Stomach smooth muscle (tissue), 2 donors: ENCODE results near the gene NDUFA7.

ENCODE experiments used
- H3K27ac ChIP-seq: one replicate; pipeline ENCODE4 v1.7.0; 2013; ENCODE audit warnings: mild to moderate bottlenecking, low read length, inconsistent platforms
- H3K27me3 ChIP-seq, 2 donors: one replicate each; pipeline ENCODE4 v1.7.0; 2013; ENCODE audit warnings: low read length in 2 of 2; ENCODE audit not compliant: insufficient read depth in 2 of 2, control insufficient read depth in 1 of 2
- H3K36me3 ChIP-seq, 2 donors: one replicate each; pipeline ENCODE4 v1.7.0; 2013; ENCODE audit warnings: low read length in 2 of 2; ENCODE audit not compliant: control insufficient read depth in 2 of 2, insufficient read depth in 2 of 2
- H3K4me1 ChIP-seq: one replicate; pipeline ENCODE4 v1.7.0; 2013; ENCODE audit warnings: low read length; ENCODE audit not compliant: control insufficient read depth, insufficient read depth
- H3K4me3 ChIP-seq, 2 donors: one replicate each; pipeline ENCODE4 v1.7.0; 2013; ENCODE audit warnings: low read length in 2 of 2
- H3K9ac ChIP-seq, 2 donors: one replicate each; pipeline ENCODE4 v1.7.0; 2013; ENCODE audit warnings: low read length in 2 of 2, mild to moderate bottlenecking in 1 of 2
- H3K9me3 ChIP-seq, 2 donors: one replicate each; pipeline ENCODE4 v1.7.0; 2013; ENCODE audit warnings: low read length in 2 of 2; ENCODE audit not compliant: control insufficient read depth in 2 of 2
- donor health status: healthy.
- donor health status: Pancreatic carcinoma.

Gene NDUFA7

GRCh38 chr19:8340341-8341096 is 19.3 kb upstream of the NDUFA7 start:
- H3K9me3 ChIP-seq, result no peaks in the 10 kb centered on the region
- no peak overlapping the region for H3K4me3 ChIP-seq
- H3K36me3 ChIP-seq, result no peaks in the 10 kb centered on the region
- no peak overlapping the region for H3K9ac ChIP-seq
- peaks cover 6% of the 10 kb centered on the region for H3K4me1 ChIP-seq
- no peak overlapping the region for H3K27ac ChIP-seq
- H3K27me3 ChIP-seq, result peaks cover 25 to 36% of the 10 kb centered on the region in 2 donors

- Histone ChIP-seq H3K4me3 (no peak overlapping the region), H3K9me3 (no peaks in the 10 kb centered on the region), H3K4me1 (peaks cover 19% of the 10 kb centered on the region), H3K36me3 (no peaks in the 10 kb centered on the region), H3K27ac (no peak overlapping the region), H3K9ac (no peak overlapping the region), H3K27me3 (peaks cover 32 to 46% of the 10 kb centered on the region in 2 donors)
These were observed 17.7 kb upstream of the NDUFA7 start for GRCh38 chr19:8338835-8339234.

- no peak overlapping the region for H3K27ac ChIP-seq
- H3K4me3 ChIP-seq, result no peak overlapping the region
- H3K4me1 ChIP-seq, result peaks cover 21% of the 10 kb centered on the region
- no peaks in the 10 kb centered on the region for H3K36me3 ChIP-seq
- no peak overlapping the region for H3K9ac ChIP-seq
- H3K9me3 ChIP-seq, result no peaks in the 10 kb centered on the region
- H3K27me3 ChIP-seq, result peaks cover 33 to 45% of the 10 kb centered on the region in 2 donors
These were observed 16.6 kb upstream of the NDUFA7 start for GRCh38 chr19:8337728-8338127.

GRCh38 chr19:8336660-8337059 is 15.5 kb upstream of the NDUFA7 start:
- H3K36me3 ChIP-seq, result no peaks in the 10 kb centered on the region
- no peak overlapping the region for H3K4me3 ChIP-seq
- H3K9ac ChIP-seq, result no peak overlapping the region
- peaks cover 27 to 38% of the 10 kb centered on the region in 2 donors for H3K27me3 ChIP-seq
- H3K27ac ChIP-seq, result no peak overlapping the region
- H3K4me1 ChIP-seq, result peaks cover 19% of the 10 kb centered on the region
- H3K9me3 ChIP-seq, result no peaks in the 10 kb centered on the region

- Histone ChIP-seq H3K27me3 (peaks cover 27 to 36% of the 10 kb centered on the region in 2 donors), H3K36me3 (no peaks in the 10 kb centered on the region), H3K27ac (no peak overlapping the region), H3K9me3 (no peaks in the 10 kb centered on the region), H3K4me3 (no peak overlapping the region), H3K4me1 (peaks cover 19% of the 10 kb centered on the region), H3K9ac (no peak overlapping the region)
These were observed 14.9 kb upstream of the NDUFA7 start for GRCh38 chr19:8336072-8336569.

GRCh38 chr19:8335343-8336071 is 14.3 kb upstream of the NDUFA7 start:
- Histone ChIP-seq H3K36me3 (no peaks in the 10 kb centered on the region), H3K4me1 (peaks cover 19% of the 10 kb centered on the region), H3K27ac (no peak overlapping the region), H3K9ac (no peak overlapping the region), H3K4me3 (peak overlapping the region in 1 of 2 donors; percentile 47), H3K27me3 (peaks cover 27 to 36% of the 10 kb centered on the region in 2 donors), H3K9me3 (no peaks in the 10 kb centered on the region)

GRCh38 chr19:8334458-8335342 is 13.5 kb upstream of the NDUFA7 start:
- H3K9me3 ChIP-seq, result no peaks in the 10 kb centered on the region
- H3K4me1 ChIP-seq, result peaks cover 19% of the 10 kb centered on the region
- H3K27ac ChIP-seq, result no peak overlapping the region
- H3K9ac ChIP-seq, result no peak overlapping the region
- peak overlapping the region in 1 of 2 donors; percentile 47 for H3K4me3 ChIP-seq
- peaks cover 24 to 36% of the 10 kb centered on the region in 2 donors for H3K27me3 ChIP-seq
- H3K36me3 ChIP-seq, result no peaks in the 10 kb centered on the region

GRCh38 chr19:8333767-8334457 is 12.7 kb upstream of the NDUFA7 start:
- Histone ChIP-seq H3K4me1 (peaks cover 19% of the 10 kb centered on the region), H3K27ac (no peak overlapping the region), H3K27me3 (peaks cover 24 to 36% of the 10 kb centered on the region in 2 donors), H3K36me3 (no peaks in the 10 kb centered on the region), H3K4me3 (no peak overlapping the region), H3K9ac (no peak overlapping the region), H3K9me3 (no peaks in the 10 kb centered on the region)

- peaks cover 19% of the 10 kb centered on the region for H3K4me1 ChIP-seq
- peaks cover 22 to 36% of the 10 kb centered on the region in 2 donors for H3K27me3 ChIP-seq
- no peak overlapping the region for H3K4me3 ChIP-seq
- no peaks in the 10 kb centered on the region for H3K9me3 ChIP-seq
- H3K27ac ChIP-seq, result no peak overlapping the region
- H3K9ac ChIP-seq, result no peak overlapping the region
- H3K36me3 ChIP-seq, result no peaks in the 10 kb centered on the region
These were observed 12.0 kb upstream of the NDUFA7 start for GRCh38 chr19:8332976-8333766.
